Left colon (tissue), 2 donors: ENCODE measurements around the gene MLN. TPM values are rescaled to one million over a fixed set of nuclear protein-coding genes. Genes with fewer than 3 reads are reported as not detected.

ENCODE experiments used
- ATAC-seq: fragments of 200-7000 bp; cut with Tn5 transposase; one replicate; pipeline ENCODE4 v1.9.1; 2020; ENCODE audit warnings: mild to moderate bottlenecking, moderate library complexity
- DNase-seq, 2 donors: peaks; one replicate each; pipeline ENCODE4 v3.0.0-alpha.2; 2020
- intact Hi-C, 2 donors: fragments of 100-400 bp; cut with DNase I in 1 of 2; cut with micrococcal nuclease in 1 of 2; formaldehyde crosslinking; loops; one replicate each; pipeline versions ENCODE4 v1.11.2 to v1.14.0; 2022; cut with DNase I, micrococcal nuclease
- total RNA-seq, 2 donors: library from RNA; stranded (reverse); fragmentation: NEBNext Ultra II Directional; extraction: Animal tissue kit (Norgen Biotek cat#: 25700); gene quantifications; one replicate each; pipeline ENCODE4 v1.2.1, GENCODE V29; 2021
- donor health status: DM: no; HTN: no; CAD: no.
- donor health status: DM: yes; HTN: yes; CAD: no.

The MLN gene
- total RNA-seq, 2 donors from 2014 or later: not detected

DNA sequence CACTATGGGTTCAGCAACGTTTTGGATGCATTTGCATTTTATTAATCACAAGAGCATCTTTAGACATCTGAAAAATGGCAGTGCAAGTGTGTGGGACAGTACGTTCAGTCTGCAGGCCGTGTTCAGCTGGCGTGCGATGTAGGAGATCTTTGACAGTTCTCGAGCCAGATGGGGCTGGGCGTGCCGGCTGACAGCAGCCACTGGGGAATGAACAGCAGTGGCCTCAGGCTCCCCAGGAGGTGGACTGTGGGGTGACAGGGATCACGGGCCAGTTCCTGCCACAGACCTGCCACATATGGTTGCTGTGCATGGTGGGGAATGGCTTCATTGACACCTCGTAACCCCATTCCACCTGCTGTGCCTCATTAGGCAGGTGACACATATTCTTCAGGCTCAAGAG, 16.4 kb upstream of the MLN start:
- ATAC-seq: no peak
- no peak for DNase-seq
- intact Hi-C loops: no loop called here

DNA sequence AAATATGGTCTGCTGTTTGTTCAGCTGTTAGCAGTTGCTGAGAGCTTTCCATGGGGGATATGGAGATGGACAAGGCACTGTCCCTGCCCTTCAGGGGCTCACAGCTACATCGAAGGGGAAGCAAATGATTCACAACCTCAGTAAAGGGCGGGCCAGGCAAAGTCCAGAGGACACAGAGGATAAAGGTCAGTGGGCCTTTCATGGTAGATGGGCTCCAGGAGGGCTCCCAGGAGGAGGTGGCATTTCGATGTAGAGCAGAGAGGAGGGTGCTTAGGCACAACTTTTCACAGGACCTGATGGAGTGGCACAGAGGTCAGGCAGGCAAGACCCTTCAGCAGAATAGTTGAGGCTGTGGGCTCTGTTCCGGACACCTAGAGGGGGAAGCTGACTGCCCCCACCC, 15.2 kb upstream of the MLN start:
- intact Hi-C loops: no loop called here
- DNase-seq: no peak
- no peak for ATAC-seq

DNA sequence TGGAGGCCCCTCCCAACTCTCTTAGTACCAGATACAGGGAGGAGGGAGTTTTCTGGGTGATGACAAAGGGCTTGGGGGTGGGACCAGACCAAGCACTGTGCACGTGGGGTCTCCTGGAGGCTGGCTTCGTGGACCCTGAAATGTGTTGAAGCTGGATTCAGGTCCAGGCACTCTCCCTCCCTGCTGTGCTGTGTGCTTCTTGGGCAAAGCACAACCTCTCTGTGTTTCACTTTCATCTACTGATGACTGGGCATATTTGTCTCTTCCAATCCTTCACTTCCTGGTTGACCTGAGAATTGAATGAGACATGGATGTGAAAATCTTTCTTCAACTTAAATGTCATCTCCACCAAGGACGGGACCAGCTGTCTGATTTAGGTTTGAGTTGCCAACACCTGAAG, 14.5 kb upstream of the MLN start:
- intact Hi-C loops: no loop called here
- no peak for DNase-seq
- no peak for ATAC-seq

DNA sequence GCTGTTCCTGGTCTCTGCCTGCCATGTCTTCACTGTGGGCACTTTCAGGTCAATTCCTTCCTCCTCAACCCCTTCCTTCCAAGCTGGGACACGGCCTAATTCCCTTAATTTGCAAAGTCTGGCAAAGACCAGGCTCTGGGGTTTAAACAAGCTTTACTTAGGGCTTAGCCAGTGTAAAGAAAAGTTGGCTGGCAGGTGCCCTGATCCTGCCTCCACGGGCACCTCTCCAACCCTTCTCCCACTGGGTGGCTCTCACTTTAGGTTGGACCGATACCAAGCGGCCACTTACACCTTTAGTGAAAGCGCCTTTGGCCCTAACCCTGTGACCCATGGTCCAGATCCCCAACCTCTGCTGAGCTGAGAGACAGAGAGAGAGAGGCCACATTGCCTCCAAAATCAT, 13.7 kb upstream of the MLN start:
- no peak for DNase-seq
- intact Hi-C loops: no loop called here
- ATAC-seq: no peak

DNA sequence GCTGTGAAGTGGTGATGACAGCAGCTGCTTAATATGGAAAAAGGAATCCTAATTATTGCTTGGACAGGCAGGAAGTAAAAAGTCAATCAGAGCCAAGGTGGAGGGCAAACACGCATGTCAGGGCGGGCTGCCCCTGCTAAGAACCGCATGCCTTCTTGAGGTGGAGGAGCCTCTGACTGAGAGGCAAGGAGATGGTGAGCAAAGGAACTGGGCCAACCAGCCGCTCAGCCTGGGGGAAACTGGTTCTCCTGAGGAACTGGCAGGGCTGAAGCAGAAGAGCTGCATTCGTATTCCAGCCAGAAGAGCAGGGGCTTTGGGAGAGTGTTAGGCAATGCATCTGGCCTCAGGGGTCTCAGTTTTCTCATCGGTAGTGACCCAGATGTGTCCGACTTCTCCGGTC, 13.1 kb upstream of the MLN start:
- intact Hi-C loops: no loop called here
- DNase-seq: no peak
- ATAC-seq: no peak

DNA sequence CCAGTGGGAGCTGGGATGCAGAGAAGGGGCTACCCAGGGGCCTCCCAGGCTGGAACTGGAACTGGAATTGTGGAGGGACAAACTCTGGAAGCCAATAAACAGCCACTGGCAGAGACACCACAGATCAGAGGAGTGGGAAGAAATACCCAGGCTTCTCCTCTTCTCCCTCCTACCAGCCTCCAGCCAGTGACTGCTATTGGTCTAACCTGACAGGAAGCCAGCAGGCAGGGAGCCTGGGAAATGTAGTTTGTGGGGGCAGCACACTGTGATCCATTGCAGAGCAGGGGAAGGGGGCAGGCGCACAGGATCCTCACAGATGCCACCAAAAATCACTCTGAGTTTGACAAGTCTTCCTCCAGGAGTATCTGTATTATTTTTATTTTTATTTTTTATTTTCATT, 12.1 kb upstream of the MLN start:
- peak; percentile 66 for ATAC-seq
- intact Hi-C loops: no loop called here
- no peak for DNase-seq

DNA sequence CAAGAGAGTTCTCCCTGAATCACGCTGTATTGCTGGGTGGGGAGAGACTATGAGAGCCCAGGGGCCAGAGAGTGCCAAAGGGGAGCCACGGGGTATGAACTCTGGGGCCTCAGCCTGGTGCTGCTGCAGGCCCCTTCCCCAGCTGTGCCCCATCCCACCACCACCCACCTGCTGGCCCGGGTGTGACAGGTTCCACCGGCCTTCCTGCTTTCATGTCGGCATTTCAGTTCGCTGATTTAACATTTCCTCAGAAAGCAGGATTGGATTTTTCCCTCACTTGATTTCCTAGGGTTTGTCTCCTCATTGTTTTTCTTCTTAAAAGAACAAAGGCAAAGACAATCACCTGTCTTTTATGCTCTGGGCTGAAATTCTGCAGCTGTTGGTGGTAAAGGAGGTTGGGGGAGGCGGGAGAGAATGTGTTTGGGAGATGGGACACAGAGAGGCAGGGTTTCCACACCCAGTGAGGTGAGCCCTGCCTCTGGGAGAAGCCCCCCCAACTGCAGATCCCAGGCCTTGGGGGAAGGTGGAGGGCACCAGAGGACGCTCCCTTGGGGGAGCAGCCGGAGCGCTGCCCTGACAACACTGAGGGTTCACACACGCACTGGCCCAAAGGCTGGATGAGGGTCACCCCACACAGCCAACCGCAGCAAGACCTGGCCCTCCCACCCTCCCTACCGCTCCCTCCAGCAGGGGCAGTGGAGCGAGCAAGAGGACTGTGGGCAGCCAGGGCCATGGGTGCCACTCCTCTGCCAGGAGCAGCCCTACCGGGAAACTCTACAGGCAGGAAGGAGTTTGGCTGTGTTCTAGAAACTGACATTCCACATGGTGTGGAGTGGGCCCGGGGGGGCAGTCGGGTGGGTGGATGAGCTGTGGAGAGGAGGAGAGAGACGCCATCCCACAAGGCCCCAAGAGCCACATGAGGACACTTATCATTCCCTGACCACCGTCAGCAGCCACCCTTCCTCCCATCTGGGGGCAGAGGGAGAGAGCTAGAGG, 10.5 kb upstream of the MLN start:
- intact Hi-C loops: no loop called here
- ATAC-seq (no peak), DNase-seq (no peak)

DNA sequence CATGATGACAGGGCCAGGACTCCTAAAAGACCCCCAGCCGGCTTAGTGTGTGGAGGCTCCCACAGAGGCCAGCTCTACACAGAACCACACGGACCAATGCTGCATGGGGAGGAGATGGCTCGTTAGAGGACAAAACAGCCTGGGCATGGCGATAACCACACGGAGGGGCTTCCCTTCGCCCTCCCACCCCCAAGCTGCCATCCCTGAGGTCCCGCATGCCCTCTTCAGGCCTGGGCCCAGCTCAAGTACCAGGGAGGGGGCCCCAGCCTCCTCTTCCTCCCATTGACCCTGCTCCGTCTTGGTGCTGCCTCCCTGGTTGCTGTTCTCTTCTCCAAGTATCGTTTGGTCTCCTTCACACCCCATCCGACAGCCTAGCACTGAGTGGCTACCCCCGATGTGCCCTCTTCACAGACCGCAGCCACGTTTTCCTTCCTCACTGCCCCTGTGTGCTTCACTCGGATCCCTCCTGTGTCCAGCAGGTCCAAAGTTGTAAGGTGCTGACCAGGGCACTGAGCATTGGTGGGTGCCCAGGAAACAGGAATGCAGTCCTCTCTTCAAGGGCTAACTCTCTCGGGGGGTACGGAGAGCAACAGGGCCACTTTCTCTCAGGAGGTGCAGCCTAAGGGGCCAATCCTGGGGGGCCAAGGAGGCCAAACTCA, 9.6 kb upstream of the MLN start:
- DNase-seq: no peak
- intact Hi-C loops: no loop called here
- no peak for ATAC-seq

DNA sequence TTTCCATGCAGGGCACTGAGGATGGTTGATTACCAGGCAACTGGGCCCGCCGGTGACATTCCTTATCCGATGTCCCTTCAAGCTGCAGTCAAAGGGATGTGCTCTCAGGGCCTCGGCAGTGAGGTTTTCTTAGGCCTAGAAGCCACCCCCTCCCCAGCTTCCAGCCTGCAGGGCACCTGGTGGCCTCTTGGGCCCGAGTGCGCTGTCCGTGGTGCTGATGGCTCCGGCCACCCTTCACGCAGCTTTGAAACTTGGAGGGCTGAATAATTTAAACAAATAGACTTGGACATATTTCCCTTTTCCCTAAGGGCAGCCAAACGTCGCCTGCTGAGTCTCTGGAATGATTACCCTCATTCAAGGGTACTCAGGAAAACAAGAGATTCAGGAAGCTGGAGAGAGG, 8.9 kb upstream of the MLN start:
- intact Hi-C loops: no loop called here
- ATAC-seq: peak; percentile 56
- DNase-seq: peak in 1 of 2 donors; percentile 46

DNA sequence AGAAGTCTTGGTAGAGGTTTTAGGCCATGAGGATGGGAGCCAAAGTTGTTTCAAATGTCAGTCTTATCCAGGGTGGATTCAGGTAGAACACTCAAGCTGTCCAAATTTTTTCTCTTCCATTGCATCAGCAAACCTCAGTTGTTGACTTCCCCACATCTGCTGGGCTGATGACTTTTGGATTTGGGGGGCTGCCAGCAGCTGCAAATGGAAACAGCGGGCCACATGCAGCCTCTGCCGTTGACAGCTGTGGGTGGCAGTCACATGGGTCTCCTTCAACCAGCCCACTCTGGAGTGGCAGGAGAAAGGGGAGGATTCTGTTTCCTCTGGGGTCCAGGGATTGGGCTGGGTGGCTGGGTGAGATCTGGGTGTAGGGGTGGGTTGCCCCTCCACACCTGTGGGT, 5.8 kb upstream of the MLN start:
- ATAC-seq: no peak
- DNase-seq: no peak
- intact Hi-C loops: no loop called here

DNA sequence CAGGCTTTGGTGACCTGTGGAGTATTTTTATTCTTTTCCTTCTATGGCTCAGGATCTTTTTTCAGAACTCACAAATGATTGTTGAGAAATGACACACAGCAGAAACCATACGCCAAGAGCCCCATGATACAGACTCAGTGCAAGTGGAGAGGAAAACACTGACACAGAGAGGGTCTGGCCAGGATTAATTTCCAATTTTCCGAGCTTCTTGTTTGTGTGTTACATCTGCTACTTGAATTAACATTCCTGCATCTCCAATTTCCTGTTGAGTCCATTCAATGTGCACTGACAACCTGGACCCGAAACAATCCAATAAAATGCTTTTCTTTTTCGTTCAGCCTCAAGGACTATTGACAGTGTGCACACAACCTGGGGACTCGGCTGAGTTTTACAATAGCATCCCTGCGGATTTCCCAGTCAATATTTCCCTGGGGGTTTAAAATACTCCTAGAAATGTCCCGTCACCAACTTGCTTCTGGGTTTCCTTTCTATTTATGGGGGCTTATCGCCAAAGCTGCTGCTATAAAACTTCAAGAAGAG, 4.9 kb upstream of the MLN start:
- no peak for DNase-seq
- no peak for ATAC-seq
- intact Hi-C loops: no loop called here

DNA sequence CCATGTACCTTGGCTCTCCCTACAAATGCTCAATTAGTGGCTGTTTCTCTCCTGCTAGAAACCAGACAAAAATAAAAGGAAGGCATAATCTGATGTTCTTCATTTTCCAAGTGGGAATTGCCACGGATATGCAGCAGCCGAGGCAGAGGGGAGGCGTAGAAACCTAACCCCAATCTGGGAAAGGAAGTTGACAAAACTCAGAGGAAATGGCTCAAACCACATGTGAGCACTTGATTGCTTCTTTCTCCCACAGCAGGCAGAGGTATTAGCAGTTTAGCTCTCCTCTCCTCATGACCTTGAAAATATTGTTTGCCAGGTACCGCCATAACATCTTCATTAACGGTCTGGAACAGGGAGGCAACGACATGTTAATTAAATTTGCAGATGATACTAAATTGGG, 3.8 kb upstream of the MLN start:
- intact Hi-C loops: no loop called here
- no peak for ATAC-seq
- DNase-seq: no peak

DNA sequence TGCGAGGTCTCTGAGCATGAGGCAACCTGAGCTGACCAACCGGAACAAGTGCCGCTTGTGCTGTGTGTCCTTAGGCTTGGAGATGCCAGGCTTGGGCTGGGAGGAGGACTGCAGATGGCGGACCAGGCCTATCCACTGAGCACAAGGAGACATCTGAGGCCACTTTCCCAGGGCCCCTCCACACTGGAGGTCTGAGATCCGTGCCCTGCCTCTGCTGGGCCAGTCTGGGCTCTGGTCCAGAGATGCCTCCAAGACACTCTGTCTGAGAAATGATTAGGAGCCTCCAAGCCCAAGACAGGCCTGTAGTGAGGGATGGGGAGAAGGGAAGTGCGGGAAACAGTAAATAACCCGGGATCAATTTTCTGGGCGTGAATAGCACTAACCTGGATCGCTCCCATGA, 3.0 kb upstream of the MLN start:
- DNase-seq (no peak), ATAC-seq (no peak)
- intact Hi-C loops: no loop called here

DNA sequence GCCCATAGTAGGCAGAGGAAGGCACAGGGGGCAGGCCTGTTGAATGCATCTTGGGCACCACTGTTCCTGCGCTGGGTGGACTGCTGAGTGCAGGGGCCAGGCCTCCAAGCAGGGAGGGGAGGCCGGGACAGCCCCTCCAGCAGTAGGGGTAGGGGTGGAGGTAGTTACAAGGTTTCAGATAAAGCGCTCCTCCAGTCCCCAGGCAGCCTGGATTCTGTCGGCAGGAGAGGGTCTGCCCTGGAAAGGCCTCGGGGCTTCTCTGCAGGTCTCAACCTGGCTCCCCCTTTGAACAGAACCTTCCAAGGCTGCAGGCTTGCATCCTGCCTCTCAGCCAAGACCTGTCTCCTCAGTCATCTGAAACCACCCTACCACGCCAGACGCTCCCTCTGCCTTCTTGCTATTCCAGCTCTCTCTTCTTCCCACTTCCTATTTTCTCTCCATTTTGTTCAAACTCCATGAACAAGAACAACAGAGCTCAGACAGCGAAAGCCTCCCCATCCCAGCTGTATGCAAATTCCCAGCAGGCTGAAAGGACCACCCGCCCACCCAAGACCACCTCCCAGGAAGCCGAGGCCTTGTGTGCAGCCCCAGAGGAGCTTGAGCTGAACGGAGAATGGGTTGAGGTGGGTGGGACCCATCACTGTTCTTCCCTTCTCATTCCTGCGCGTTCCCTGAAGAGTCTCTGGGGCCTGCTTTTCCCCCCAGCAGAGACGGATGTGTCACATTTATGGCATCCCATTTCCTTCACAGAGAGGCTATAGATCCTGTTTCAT, 1.4 kb downstream of the MLN start:
- intact Hi-C loops: no loop called here
- DNase-seq: no peak
- no peak for ATAC-seq

DNA sequence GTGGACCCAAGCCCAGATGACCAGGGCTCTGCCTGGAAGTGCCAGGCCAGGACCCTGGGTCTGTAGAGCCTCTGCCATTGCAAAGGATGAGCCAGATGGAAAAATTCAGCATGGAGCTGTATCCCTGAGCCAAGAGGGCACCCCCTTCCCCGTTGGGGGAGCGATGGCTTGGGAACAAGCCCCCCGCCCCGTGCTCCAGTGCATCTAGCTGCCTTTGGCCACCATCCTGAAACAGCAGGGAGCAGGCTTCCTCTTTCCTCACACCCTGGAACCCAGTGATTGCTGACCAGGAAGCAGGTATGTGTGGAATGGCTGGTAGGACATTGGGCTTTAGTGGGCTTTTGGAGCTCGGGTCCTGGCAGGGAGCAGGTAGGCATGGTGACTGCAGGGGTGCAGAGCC, 2.2 kb downstream of the MLN start:
- DNase-seq (no peak), ATAC-seq (no peak)
- intact Hi-C loops: no loop called here

DNA sequence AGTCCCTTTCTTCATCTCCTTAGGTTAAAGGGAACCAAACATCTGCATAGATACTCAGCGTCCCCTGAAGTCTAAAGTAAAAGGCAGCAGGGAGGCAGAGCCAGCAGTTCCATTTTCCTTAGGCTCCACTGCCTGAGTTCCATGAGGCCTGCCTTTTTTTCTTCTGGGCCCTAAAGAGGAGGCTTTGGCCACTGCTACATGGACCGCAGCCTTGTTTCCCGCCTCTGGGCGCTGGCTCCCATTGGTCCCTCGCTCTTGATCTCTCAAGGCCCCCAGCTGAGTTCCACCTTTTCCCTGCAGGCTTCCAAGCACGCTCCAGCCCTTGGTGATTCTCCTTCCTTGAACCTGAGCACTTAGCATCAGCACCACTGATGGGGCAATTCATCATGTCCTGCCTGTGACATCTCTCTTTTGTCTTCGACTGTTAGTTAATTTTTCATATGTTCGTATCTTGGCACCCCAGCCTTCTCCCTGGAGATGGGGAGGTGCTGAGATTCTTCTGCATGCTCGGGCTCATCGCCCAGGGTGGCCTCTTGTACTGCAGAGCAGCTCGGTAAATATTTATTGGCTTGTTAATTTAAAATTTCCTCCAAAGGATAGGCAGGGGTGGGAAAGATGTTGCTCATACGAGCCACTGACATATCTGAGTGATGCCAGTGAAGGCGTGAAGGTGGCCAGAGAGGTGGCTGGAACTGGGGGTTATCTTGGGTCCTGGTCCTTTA, 3.4 kb downstream of the MLN start:
- DNase-seq: no peak
- intact Hi-C loops: no loop called here

DNA sequence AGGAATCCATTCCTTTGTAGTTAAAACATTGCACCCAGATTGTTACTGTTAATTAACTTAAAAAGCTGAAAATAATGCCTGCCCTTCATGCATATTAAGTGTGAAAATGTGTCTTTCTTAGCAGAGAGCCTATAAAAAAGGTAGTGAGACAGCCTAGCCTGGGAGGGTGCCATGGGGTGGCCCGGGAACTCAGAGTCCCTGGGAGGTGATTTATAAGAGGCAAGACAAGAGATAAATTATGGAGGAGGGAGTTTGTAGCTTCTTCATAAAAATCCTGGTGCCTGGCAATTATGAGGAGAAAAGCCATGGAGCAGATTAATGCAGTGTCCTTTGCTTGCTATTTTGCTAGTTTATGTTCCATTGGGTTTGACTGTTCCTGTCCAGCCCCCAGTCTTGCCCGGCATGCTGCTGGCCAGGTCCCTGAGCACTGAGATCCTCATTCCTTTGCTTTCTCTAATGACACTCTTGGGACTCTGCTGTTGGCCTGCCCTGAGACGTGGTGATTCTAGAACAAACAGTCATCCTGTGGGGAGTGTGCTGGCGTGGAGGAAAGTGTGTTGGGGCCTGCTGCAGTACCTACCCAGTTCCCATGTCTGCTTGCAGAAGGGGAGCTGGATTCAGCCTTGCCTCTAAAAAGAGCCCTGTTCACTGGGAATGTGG, 4.2 kb downstream of the MLN start:
- ATAC-seq: no peak
- intact Hi-C loops: no loop called here
- no peak for DNase-seq

More for the DNA sequence above, 3.4 kb downstream of the MLN start:
- no peak for ATAC-seq

DNA sequence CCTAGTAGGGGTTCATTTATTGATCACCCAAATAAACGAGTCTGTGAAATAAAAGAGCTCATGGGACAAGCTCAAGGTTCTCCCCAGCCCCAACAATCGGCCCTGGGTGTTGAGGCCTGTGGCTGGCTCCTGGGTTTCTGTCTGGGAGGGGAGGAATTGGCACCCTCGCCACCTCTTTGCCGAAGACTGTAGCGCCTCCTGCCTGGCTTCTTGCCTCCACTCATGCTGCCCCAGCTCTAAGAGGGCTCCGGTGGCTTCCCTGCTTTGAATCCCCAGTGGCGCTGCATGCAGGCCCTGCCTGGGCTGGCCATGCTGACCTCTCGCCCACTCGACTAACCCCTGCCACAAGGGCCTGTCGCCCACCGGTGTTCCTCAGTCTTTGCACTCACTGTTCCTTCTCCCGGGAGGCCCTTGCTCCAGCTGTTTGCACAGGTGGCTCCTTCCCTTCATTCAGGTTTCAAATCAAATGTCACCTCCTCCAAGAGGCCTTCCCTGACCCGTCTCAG, 5.4 kb downstream of the MLN start:
- ATAC-seq (no peak), DNase-seq (no peak)
- intact Hi-C loops: no loop called here
